Measurements from ENCODE around the gene SREBF1. TPM values are rescaled to one million over a fixed set of nuclear protein-coding genes. Genes with fewer than 3 reads are reported as not detected.

SREBF1 gene
- total RNA-seq, 4 donors from 2014 or later, result 16.1 to 90.7 (median 56.1) TPM

DNA sequence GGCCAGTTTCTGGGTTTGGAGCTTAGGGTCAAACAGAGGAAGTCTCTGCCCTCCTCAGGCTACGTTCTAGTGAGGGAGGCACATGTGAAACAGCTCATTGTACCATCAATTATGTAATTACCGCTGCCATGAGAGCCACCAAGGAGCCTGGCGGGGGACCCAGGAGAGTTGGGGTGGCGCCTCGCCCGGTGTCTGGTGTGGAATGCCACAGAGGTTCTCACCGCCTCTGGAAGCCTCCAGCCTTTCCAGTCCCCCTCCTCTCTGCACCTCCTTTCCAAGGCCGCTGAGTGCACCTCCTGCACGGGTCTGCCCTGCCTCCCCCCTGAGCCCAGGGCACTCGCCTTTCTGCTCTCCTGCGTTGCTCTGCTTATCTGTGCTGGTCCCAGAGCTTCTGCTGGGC is 51.4 kb downstream of the SREBF1 start:
- H3K4me3 ChIP-seq, result no peak overlapping the region
- no peak for ATAC-seq
- H3K27me3 ChIP-seq, result no peaks in the 10 kb centered on the region
- H3K27ac ChIP-seq, result peak overlapping the region in 3 of 4 donors; percentile 8 to 90 (median 88)
- peaks cover 2 to 76% (median 51%) of the 10 kb centered on the region in 3 donors for H3K4me1 ChIP-seq
- TF ChIP-seq EP300 (IDR thresholded peaks at IDR 0.05), result no peak
- no peak for TF ChIP-seq POLR2A (IDR thresholded peaks at IDR 0.05)
- no peak for TF ChIP-seq POLR2AphosphoS5 (IDR thresholded peaks at IDR 0.05)
- TF ChIP-seq, protein P1, sequence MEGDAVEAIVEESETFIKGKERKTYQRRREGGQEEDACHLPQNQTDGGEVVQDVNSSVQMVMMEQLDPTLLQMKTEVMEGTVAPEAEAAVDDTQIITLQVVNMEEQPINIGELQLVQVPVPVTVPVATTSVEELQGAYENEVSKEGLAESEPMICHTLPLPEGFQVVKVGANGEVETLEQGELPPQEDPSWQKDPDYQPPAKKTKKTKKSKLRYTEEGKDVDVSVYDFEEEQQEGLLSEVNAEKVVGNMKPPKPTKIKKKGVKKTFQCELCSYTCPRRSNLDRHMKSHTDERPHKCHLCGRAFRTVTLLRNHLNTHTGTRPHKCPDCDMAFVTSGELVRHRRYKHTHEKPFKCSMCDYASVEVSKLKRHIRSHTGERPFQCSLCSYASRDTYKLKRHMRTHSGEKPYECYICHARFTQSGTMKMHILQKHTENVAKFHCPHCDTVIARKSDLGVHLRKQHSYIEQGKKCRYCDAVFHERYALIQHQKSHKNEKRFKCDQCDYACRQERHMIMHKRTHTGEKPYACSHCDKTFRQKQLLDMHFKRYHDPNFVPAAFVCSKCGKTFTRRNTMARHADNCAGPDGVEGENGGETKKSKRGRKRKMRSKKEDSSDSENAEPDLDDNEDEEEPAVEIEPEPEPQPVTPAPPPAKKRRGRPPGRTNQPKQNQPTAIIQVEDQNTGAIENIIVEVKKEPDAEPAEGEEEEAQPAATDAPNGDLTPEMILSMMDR (IDR thresholded peaks at IDR 0.05), result no peak
- H3K36me3 ChIP-seq, result no peaks in the 10 kb centered on the region
- H3K9me3 ChIP-seq, result no peaks in the 10 kb centered on the region
- 75 to 83% methylated on average over 4 to 7 of the region's 11 CpGs for WGBS, 2 donors (ENCODE audit: low coverage in 1 of 2)

DNA sequence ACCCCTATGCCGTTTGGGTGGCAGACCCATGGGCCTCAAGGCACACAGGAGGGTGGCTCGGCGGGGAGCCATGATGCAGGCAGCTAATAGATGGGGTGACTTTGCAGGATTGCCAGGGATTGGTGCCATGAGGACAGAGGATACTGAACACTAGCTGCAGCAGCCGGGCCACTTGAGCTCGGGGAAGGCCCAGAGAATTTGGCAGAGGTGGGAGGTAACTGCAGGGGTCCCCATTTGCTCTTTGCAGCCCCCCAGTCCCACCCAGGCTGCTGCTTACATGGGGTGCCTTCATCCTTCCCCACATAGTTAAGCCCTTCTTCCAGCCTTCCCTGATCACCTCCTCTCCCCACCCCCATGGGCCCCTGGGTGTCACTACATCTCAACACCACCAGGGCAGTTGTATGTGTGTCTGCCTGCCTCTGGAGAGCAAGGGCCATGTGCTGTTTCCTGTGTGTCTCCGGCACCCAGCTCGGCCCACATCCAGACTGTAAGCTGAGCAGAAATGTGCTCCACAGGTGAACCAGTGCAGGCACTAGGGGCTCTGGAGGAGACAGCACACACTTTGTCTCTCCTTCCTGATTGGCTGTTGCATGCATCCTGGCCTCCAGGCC is 52.0 kb downstream of the SREBF1 start:
- Histone ChIP-seq H3K27me3 (no peaks in the 10 kb centered on the region), H3K9me3 (no peaks in the 10 kb centered on the region), H3K27ac (peak overlapping the region in 3 of 4 donors; percentile 88 to 92 (median 90)), H3K36me3 (no peaks in the 10 kb centered on the region), H3K4me3 (peak overlapping the region in 1 of 2 donors; percentile 62), H3K4me1 (peaks cover 2 to 76% (median 46%) of the 10 kb centered on the region in 3 donors)
- WGBS, 2 donors (ENCODE audit: low coverage in 1 of 2), result 10% methylated on average over 2 of the region's 7 CpGs; no CpG with 5 or more reads in 1 of the 2 donors
- TF ChIP-seq, protein P1 (IDR thresholded peaks at IDR 0.05), result peak in 1 of 4 experiments; percentile 19
- TF ChIP-seq EP300 (IDR thresholded peaks at IDR 0.05), result no peak
- no peak for ATAC-seq

DNA sequence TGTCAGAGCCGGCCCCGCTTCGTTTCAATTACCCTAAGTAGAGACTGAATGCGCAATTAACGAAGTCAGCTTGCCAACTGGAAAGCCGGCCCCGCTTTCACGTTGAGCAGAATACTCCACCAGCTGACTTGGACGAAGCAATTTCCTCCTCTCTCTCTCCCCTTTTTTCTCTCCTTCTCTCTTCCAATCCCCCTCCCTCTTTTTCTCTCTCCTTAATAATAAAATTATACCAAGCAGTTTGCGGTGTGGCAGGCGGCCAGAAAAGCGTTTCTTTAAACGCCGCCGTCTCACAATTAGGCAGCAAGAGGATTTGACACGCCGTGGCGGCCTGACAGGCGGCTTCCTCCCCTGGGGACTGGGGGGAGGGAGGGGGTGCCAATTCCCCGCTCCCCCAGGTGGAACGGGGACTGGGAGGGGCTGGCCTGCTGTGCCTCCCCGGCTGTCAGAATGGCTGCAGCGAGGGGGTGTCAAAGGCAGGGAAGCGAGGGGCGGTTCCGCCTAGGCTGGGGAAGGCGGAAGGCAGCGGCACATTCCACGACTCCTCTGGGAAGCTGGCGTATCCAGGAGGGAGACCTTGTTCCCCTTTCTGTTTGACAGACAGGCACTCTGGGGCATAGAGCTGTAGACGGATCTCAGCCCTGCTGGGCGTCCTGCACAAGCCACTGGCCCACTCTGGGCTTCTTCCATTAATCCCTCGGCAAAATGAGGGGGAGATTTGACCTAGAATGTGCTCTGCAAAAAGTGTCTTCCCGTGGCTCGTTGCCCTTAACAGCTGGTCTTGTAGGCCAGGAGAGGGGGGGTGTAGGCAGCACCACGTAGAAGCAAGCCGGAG is 52.7 kb downstream of the SREBF1 start:
- H3K4me3 ChIP-seq, result peak overlapping the region; percentile 33 to 62
- ATAC-seq, result no peak
- WGBS, 2 donors (ENCODE audit: low coverage in 1 of 2), result 1 to 8% methylated on average over 14 of the region's 37 CpGs
- TF ChIP-seq EP300 (IDR thresholded peaks at IDR 0.05) (no peak), POLR2A (IDR thresholded peaks at IDR 0.05) (no peak), POLR2AphosphoS5 (IDR thresholded peaks at IDR 0.05) (no peak)
- TF ChIP-seq, protein P1 (IDR thresholded peaks at IDR 0.05), result no peak
- H3K27me3 ChIP-seq, result no peaks in the 10 kb centered on the region
- H3K4me1 ChIP-seq, result peaks cover 2 to 76% (median 50%) of the 10 kb centered on the region in 3 donors
- H3K36me3 ChIP-seq, result no peaks in the 10 kb centered on the region
- H3K27ac ChIP-seq, result peak overlapping the region; percentile 22 to 92 (median 89)
- no peaks in the 10 kb centered on the region for H3K9me3 ChIP-seq

- H3K36me3 ChIP-seq, result no peaks in the 10 kb centered on the region
- H3K4me3 ChIP-seq, result peak overlapping the region; percentile 33 to 62
- no peak for ATAC-seq
- WGBS, 2 donors (ENCODE audit: low coverage in 1 of 2), result 0% methylated on average over 1 of the region's 75 CpGs; no CpG with 5 or more reads in 1 of the 2 donors
- H3K27ac ChIP-seq, result peak overlapping the region; percentile 63 to 92 (median 89)
- TF ChIP-seq, protein P1 (IDR thresholded peaks at IDR 0.05), result peak in 3 of 4 experiments; percentile 15 to 54 (median 22)
- no peak for TF ChIP-seq POLR2AphosphoS5 (IDR thresholded peaks at IDR 0.05)
- H3K4me1 ChIP-seq, result peaks cover 2 to 79% (median 58%) of the 10 kb centered on the region in 3 donors
- no peaks in the 10 kb centered on the region for H3K9me3 ChIP-seq
- no peaks in the 10 kb centered on the region for H3K27me3 ChIP-seq
These were observed 53.5 kb downstream of the SREBF1 start for GRCh38 chr17:17783116-17783824.
